Thyroid gland (tissue), 4 donors: Measurements from ENCODE around the gene ROBO2. TPM values are rescaled to one million over a fixed set of nuclear protein-coding genes. Genes with fewer than 3 reads are reported as not detected.

ENCODE experiments used
- DNase-seq, 2 donors: peaks; one replicate each; pipeline ENCODE4 v3.0.0-alpha.2; 2019
- H3K27ac ChIP-seq, 3 donors: fragments of 200-600 bp; sonication (generic); 1 replicate in 2 of 3; 2 replicates in 1 of 3; pipeline ENCODE4 v1.5.1; 2016 to 2019; ENCODE audit warnings: mild to moderate bottlenecking in 1 of 3, moderate library complexity in 1 of 3
- H3K27me3 ChIP-seq: fragments of 200-600 bp; sonication (generic); one replicate; pipeline ENCODE4 v1.5.1; 2019
- H3K36me3 ChIP-seq, 2 donors: fragments of 200-600 bp; sonication (generic); one replicate each; pipeline ENCODE4 v1.5.1; 2016 to 2019
- H3K4me1 ChIP-seq, 2 donors: fragments of 200-600 bp; sonication (generic); one replicate each; pipeline ENCODE4 v1.5.1; 2017 to 2019
- H3K4me3 ChIP-seq, 3 donors: fragments of 200-600 bp; sonication (generic); replicated peaks in 1 of 3; 1 replicate in 2 of 3; 2 replicates in 1 of 3; pipeline ENCODE4 v1.5.1; 2016; ENCODE audit warnings: mild to moderate bottlenecking in 1 of 3
- H3K9me3 ChIP-seq: fragments of 200-600 bp; sonication (generic); one replicate; pipeline ENCODE4 v1.5.1; 2017
- POLR2A ChIP-seq, 2 donors: fragments of 450-650 bp; IDR thresholded peaks; one replicate each; pipeline ENCODE4 v1.6.1; 2017; ENCODE audit warnings: antibody characterized with exemption in 2 of 2, mild to moderate bottlenecking in 2 of 2, moderate library complexity in 1 of 2
- WGBS, 2 donors: methylation state at CpG; one replicate each; pipeline ENCODE4 v1.1.5; 2017; 5-methylcytosine and 5-hydroxymethylcytosine counted together
- intact Hi-C: fragments of 100-400 bp; cut with DNase I; formaldehyde crosslinking; loops from one replicate; pipeline ENCODE4 v1.15.1; 2023
- total RNA-seq, 4 donors: library from RNA; depleted of rRNA; stranded (reverse); fragments of >200 nt; gene quantifications; one replicate each; pipeline ENCODE4 v1.2.3, GENCODE V29; 2016
- TF ChIP-seq, protein P1 (sequence below), 6 experiments: fragments of 200-600 bp in 3 of 6; fragments of 450-650 bp in 3 of 6; sonication (generic) in 3 of 6; IDR thresholded peaks; one replicate each; pipeline ENCODE4 v1.5.1; 2016 to 2019; ENCODE audit warnings: antibody characterized with exemption in 6 of 6, mild to moderate bottlenecking in 2 of 6, inconsistent platforms in 1 of 6, moderate library complexity in 1 of 6

Gene ROBO2
- total RNA-seq, 4 donors from 2014 or later = 0.56 to 1.5 TPM; not detected in 2

DNA sequence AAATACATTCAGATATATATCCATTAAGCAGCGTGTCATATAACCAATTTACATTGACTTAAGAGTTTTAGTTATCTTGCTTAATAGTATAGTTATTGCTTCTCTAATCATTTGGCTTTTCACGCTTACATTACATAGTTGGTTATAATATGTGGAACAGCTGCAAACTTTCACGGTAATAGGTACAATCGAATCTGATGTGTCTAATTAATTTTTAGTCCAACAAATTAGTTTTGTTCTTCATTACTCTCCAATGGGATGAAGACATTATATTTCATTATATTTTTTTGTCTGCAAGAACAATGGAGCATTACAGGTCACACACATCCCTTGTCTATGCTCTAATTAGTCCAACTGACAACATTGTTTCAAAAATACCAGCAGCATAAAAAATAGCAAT is 546.3 kb downstream of the ROBO2 start:
- 94 to 97% methylated on average over 4 of the region's 4 CpGs for WGBS, 2 donors
- Histone ChIP-seq H3K27me3 (no peaks in the 10 kb centered on the region), H3K4me3 (no peak overlapping the region), H3K9me3 (no peaks in the 10 kb centered on the region), H3K27ac (no peak overlapping the region), H3K4me1 (no peaks in the 10 kb centered on the region), H3K36me3 (no peaks in the 10 kb centered on the region)
- intact Hi-C loops = no loop called here
- no peak for DNase-seq
- TF ChIP-seq, protein P1, sequence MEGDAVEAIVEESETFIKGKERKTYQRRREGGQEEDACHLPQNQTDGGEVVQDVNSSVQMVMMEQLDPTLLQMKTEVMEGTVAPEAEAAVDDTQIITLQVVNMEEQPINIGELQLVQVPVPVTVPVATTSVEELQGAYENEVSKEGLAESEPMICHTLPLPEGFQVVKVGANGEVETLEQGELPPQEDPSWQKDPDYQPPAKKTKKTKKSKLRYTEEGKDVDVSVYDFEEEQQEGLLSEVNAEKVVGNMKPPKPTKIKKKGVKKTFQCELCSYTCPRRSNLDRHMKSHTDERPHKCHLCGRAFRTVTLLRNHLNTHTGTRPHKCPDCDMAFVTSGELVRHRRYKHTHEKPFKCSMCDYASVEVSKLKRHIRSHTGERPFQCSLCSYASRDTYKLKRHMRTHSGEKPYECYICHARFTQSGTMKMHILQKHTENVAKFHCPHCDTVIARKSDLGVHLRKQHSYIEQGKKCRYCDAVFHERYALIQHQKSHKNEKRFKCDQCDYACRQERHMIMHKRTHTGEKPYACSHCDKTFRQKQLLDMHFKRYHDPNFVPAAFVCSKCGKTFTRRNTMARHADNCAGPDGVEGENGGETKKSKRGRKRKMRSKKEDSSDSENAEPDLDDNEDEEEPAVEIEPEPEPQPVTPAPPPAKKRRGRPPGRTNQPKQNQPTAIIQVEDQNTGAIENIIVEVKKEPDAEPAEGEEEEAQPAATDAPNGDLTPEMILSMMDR (IDR thresholded peaks at IDR 0.05) = no peak
- TF ChIP-seq POLR2A (IDR thresholded peaks at IDR 0.05) = no peak

DNA sequence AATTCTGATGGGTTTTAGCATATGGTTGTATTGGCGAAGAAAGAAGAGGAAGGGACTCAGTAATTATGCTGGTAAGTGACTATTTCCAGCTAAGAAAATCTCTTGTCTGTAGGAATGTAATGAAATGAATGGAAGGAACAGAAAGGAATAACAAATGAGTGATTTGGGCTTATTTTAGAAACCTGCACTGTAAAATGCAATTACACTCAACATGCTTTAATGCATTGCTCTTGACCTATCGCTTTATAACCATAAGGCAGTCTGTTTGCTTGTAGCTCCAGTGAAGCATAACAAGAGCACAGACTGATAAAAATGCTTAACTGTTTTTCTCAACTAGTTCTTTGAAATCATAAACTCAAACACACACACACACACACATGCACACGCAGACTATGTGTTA is 549.0 kb downstream of the ROBO2 start:
- TF ChIP-seq, protein P1 (IDR thresholded peaks at IDR 0.05) = no peak
- TF ChIP-seq POLR2A (IDR thresholded peaks at IDR 0.05) = no peak
- Histone ChIP-seq H3K36me3 (no peaks in the 10 kb centered on the region), H3K4me1 (no peaks in the 10 kb centered on the region), H3K27me3 (no peaks in the 10 kb centered on the region), H3K27ac (no peak overlapping the region), H3K4me3 (no peak overlapping the region), H3K9me3 (no peaks in the 10 kb centered on the region)
- 78 to 83% methylated on average over 3 of the region's 3 CpGs for WGBS, 2 donors
- no peak for DNase-seq
- intact Hi-C loops = no loop called here

DNA sequence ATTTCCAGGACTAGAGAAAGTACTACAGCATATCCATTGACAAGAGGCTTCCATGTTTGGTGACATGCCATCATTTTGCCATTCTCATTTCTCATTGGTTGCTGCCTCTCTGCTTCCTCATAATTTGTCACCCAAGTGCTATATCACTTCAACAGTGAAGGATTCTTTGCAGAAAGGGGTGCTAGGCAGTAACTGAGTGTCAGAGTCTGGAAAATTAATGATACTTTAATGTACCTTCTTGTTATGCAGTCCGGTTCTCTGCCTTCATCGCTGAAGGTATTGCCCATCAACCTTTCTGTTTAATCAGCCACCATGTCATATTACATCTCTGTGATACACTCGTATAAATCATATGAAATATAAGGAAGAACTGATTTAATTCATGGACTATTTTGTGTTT is 550.3 kb downstream of the ROBO2 start:
- Histone ChIP-seq H3K4me1 (no peaks in the 10 kb centered on the region), H3K36me3 (no peaks in the 10 kb centered on the region), H3K27ac (no peak overlapping the region), H3K27me3 (no peaks in the 10 kb centered on the region), H3K4me3 (no peak overlapping the region), H3K9me3 (no peaks in the 10 kb centered on the region)
- no peak for DNase-seq
- no peak for TF ChIP-seq POLR2A (IDR thresholded peaks at IDR 0.05)
- TF ChIP-seq, protein P1 (IDR thresholded peaks at IDR 0.05) = no peak
- intact Hi-C loops = no loop called here
- whole genome bisulfite sequencing, 2 donors = 95 to 97% methylated on average over 3 of the region's 3 CpGs

DNA sequence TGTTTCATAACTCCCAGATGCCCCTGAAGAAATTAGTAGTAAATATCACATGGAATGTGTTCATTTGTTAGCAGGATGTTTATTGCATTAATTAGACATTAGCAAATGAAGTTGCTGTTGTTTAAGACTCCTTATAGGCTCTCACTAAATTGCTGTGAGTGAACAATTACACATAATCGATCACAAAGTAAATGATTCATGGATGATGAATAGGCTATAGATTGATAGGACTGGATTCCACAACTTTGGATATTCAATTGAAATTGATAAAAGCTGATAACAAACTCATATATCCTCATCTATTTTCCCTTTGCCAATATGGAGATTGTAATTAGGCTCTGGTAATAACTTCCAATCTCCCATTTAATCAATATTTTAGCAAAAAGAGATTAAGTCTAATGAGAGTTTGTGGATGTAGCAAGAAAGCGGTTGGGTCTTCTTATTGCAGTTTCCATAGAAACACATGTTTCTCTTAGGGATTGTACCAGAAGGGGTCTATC is 555.5 kb downstream of the ROBO2 start:
- Histone ChIP-seq H3K27me3 (no peaks in the 10 kb centered on the region), H3K27ac (no peak overlapping the region), H3K4me1 (no peaks in the 10 kb centered on the region), H3K9me3 (no peaks in the 10 kb centered on the region), H3K36me3 (no peaks in the 10 kb centered on the region), H3K4me3 (no peak overlapping the region)
- WGBS, 2 donors = 95 to 98% methylated on average over 2 of the region's 2 CpGs
- intact Hi-C loops = no loop called here
- no peak for TF ChIP-seq POLR2A (IDR thresholded peaks at IDR 0.05)
- TF ChIP-seq, protein P1 (IDR thresholded peaks at IDR 0.05) = no peak
- DNase-seq = no peak

DNA sequence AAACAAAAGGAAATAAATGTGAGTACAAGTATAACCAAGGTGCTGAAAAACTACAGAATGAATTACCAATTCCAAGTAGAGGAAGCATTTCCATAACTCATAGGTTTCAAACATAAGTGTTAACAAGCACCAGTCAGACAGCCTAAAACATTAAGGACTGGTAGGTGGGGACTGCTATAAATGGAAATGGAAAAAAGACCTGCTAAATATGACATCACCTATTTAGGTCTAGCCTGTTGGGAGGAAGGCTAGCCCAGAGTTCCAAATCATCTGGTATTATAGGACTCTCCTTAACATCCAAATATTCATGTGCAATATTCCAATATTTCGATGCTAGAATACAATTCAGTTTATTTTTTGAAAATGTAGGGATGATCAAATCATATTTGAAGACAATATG is 560.0 kb downstream of the ROBO2 start:
- DNase-seq = no peak
- no peak for TF ChIP-seq POLR2A (IDR thresholded peaks at IDR 0.05)
- TF ChIP-seq, protein P1 (IDR thresholded peaks at IDR 0.05) = no peak
- no peaks in the 10 kb centered on the region for H3K27me3 ChIP-seq
- intact Hi-C loops = no loop called here
- H3K36me3 ChIP-seq = no peaks in the 10 kb centered on the region
- no peak overlapping the region for H3K27ac ChIP-seq
- no peak overlapping the region for H3K4me3 ChIP-seq
- no peaks in the 10 kb centered on the region for H3K4me1 ChIP-seq
- 92 to 95% methylated on average over 1 of the region's 1 CpG for WGBS, 2 donors
- no peaks in the 10 kb centered on the region for H3K9me3 ChIP-seq
